HEK293 (cell line): ENCODE measurements around the gene CACNA1F.

Source experiments
- GLIS1 ChIP-seq: fragments of 450-650 bp; formaldehyde crosslinking; IDR thresholded peaks from 2 replicates; pipeline ENCODE4 v1.5.1; 2016; ENCODE audit warnings: missing biosample characterization, missing genetic modification characterization
- IKZF3 ChIP-seq: fragments of 450-650 bp; IDR thresholded peaks from 2 replicates; pipeline ENCODE4 v1.5.0; 2018; ENCODE audit warnings: missing biosample characterization, mild to moderate bottlenecking, missing genetic modification characterization, moderate library complexity
- KLF1 ChIP-seq: fragments of 450-650 bp; formaldehyde crosslinking; IDR thresholded peaks from 2 replicates; pipeline ENCODE4 v1.5.1; 2016; ENCODE audit warnings: missing biosample characterization, missing genetic modification characterization
- KLF10 ChIP-seq: fragments of 450-650 bp; IDR thresholded peaks from 2 replicates; pipeline ENCODE4 v1.5.1; 2018; ENCODE audit warnings: missing biosample characterization, mild to moderate bottlenecking, missing genetic modification characterization
- RBAK ChIP-seq: fragments of 450-650 bp; formaldehyde crosslinking; IDR thresholded peaks from 2 replicates; pipeline ENCODE4 v1.5.1; 2016; ENCODE audit warnings: missing biosample characterization, missing genetic modification characterization
- SP2 ChIP-seq: fragments of 450-650 bp; formaldehyde crosslinking; IDR thresholded peaks from 2 replicates; pipeline ENCODE4 v1.5.1; 2016; ENCODE audit warnings: missing biosample characterization, missing genetic modification characterization
- SP3 ChIP-seq: fragments of 450-650 bp; formaldehyde crosslinking; IDR thresholded peaks from 2 replicates; pipeline ENCODE4 v1.5.1; 2016; ENCODE audit warnings: missing biosample characterization, missing genetic modification characterization
- SP7 ChIP-seq: fragments of 450-650 bp; formaldehyde crosslinking; IDR thresholded peaks from 2 replicates; pipeline ENCODE4 v1.5.1; 2016; ENCODE audit warnings: missing biosample characterization, missing genetic modification characterization
- YY2 ChIP-seq: fragments of 450-650 bp; formaldehyde crosslinking; IDR thresholded peaks from 2 replicates; pipeline ENCODE4 v1.5.1; 2016; ENCODE audit warnings: missing biosample characterization, missing genetic modification characterization
- ZBTB20 ChIP-seq: fragments of 450-650 bp; formaldehyde crosslinking; IDR thresholded peaks from 2 replicates; pipeline ENCODE4 v1.5.1; 2016; ENCODE audit warnings: missing biosample characterization, missing genetic modification characterization
- ZEB2 ChIP-seq: fragments of 450-650 bp; formaldehyde crosslinking; IDR thresholded peaks from 2 replicates; pipeline ENCODE4 v1.5.1; 2016; ENCODE audit warnings: missing biosample characterization, missing genetic modification characterization
- ZFP37 ChIP-seq: fragments of 450-650 bp; formaldehyde crosslinking; IDR thresholded peaks from 2 replicates; pipeline ENCODE4 v1.5.1; 2016; ENCODE audit warnings: missing biosample characterization, missing genetic modification characterization
- ZNF121 ChIP-seq: fragments of 450-650 bp; formaldehyde crosslinking; IDR thresholded peaks from 2 replicates; pipeline ENCODE4 v1.5.1; 2016; ENCODE audit warnings: missing biosample characterization, missing genetic modification characterization
- ZNF132 ChIP-seq: fragments of 450-650 bp; formaldehyde crosslinking; IDR thresholded peaks from 2 replicates; pipeline ENCODE4 v1.5.1; 2017; ENCODE audit warnings: missing biosample characterization, missing genetic modification characterization, borderline replicate concordance
- ZNF169 ChIP-seq: fragments of 450-650 bp; formaldehyde crosslinking; IDR thresholded peaks from 2 replicates; pipeline ENCODE4 v1.5.1; 2016; ENCODE audit warnings: missing biosample characterization, missing genetic modification characterization
- ZNF2 ChIP-seq: fragments of 450-650 bp; formaldehyde crosslinking; IDR thresholded peaks from 2 replicates; pipeline ENCODE4 v1.5.1; 2016; ENCODE audit warnings: missing biosample characterization, missing genetic modification characterization
- ZNF214 ChIP-seq: fragments of 450-650 bp; formaldehyde crosslinking; IDR thresholded peaks from 2 replicates; pipeline ENCODE4 v1.5.1; 2017; ENCODE audit warnings: missing biosample characterization, mild to moderate bottlenecking, missing genetic modification characterization, borderline replicate concordance
- ZNF324 ChIP-seq: fragments of 450-650 bp; formaldehyde crosslinking; IDR thresholded peaks from 2 replicates; pipeline ENCODE4 v1.5.1; 2016; ENCODE audit warnings: missing biosample characterization, missing genetic modification characterization
- ZNF354C ChIP-seq: fragments of 450-650 bp; formaldehyde crosslinking; IDR thresholded peaks from 2 replicates; pipeline ENCODE4 v1.5.1; 2016; ENCODE audit warnings: missing biosample characterization, missing genetic modification characterization, low read depth, borderline replicate concordance
- ZNF366 ChIP-seq: fragments of 450-650 bp; formaldehyde crosslinking; conservative IDR thresholded peaks from 2 replicates; pipeline ENCODE4 v1.5.1; 2016; ENCODE audit warnings: missing biosample characterization, missing genetic modification characterization
- ZNF391 ChIP-seq: fragments of 450-650 bp; formaldehyde crosslinking; IDR thresholded peaks from 2 replicates; pipeline ENCODE4 v1.5.1; 2016; ENCODE audit warnings: low read depth, missing biosample characterization, missing genetic modification characterization, borderline replicate concordance
- ZNF416 ChIP-seq: fragments of 450-650 bp; formaldehyde crosslinking; IDR thresholded peaks from 2 replicates; pipeline ENCODE4 v1.5.1; 2016; ENCODE audit warnings: missing biosample characterization, missing genetic modification characterization
- ZNF423 ChIP-seq: fragments of 450-650 bp; formaldehyde crosslinking; IDR thresholded peaks from 2 replicates; pipeline ENCODE4 v1.5.1; 2016; ENCODE audit warnings: missing biosample characterization, missing genetic modification characterization
- ZNF426 ChIP-seq: fragments of 450-650 bp; formaldehyde crosslinking; IDR thresholded peaks from 2 replicates; pipeline ENCODE4 v1.5.1; 2017; ENCODE audit warnings: missing biosample characterization, missing genetic modification characterization, mild to moderate bottlenecking, inconsistent platforms, moderate library complexity
- ZNF473 ChIP-seq: fragments of 450-650 bp; formaldehyde crosslinking; IDR thresholded peaks from 2 replicates; pipeline ENCODE4 v1.5.1; 2017; ENCODE audit warnings: missing biosample characterization, missing genetic modification characterization
- ZNF585B ChIP-seq: fragments of 450-650 bp; formaldehyde crosslinking; IDR thresholded peaks from 2 replicates; pipeline ENCODE4 v1.5.1; 2016; ENCODE audit warnings: missing biosample characterization, missing genetic modification characterization
- ZNF629 ChIP-seq: fragments of 450-650 bp; formaldehyde crosslinking; IDR thresholded peaks from 2 replicates; pipeline ENCODE4 v1.5.1; 2017; ENCODE audit warnings: missing biosample characterization, missing genetic modification characterization
- ZNF777 ChIP-seq: fragments of 450-650 bp; formaldehyde crosslinking; IDR thresholded peaks from 2 replicates; pipeline ENCODE4 v1.5.1; 2017; ENCODE audit warnings: missing biosample characterization, missing genetic modification characterization, borderline replicate concordance
- ZNF785 ChIP-seq: fragments of 450-650 bp; formaldehyde crosslinking; IDR thresholded peaks from 2 replicates; pipeline ENCODE4 v1.5.1; 2016; ENCODE audit warnings: missing biosample characterization, missing genetic modification characterization
- ZNF792 ChIP-seq: fragments of 450-650 bp; formaldehyde crosslinking; IDR thresholded peaks from 2 replicates; pipeline ENCODE4 v1.5.1; 2016; ENCODE audit warnings: missing biosample characterization, missing genetic modification characterization
- TF ChIP-seq, protein P1 (sequence below): fragments of 450-650 bp; formaldehyde crosslinking; IDR thresholded peaks from 2 replicates; pipeline ENCODE4 v1.5.1; 2016; ENCODE audit warnings: missing biosample characterization, missing genetic modification characterization
- TF ChIP-seq, protein P2 (sequence below): fragments of 450-650 bp; formaldehyde crosslinking; IDR thresholded peaks from 2 replicates; pipeline ENCODE4 v1.5.1; 2016; ENCODE audit warnings: missing biosample characterization, missing genetic modification characterization
- TF ChIP-seq, protein P3 (sequence below): fragments of 450-650 bp; formaldehyde crosslinking; optimal IDR thresholded peaks from 2 replicates; pipeline ENCODE3; 2016; ENCODE audit warnings: missing biosample characterization, mild to moderate bottlenecking, missing genetic modification characterization
- TF ChIP-seq, protein P4 (sequence below): fragments of 450-650 bp; formaldehyde crosslinking; IDR thresholded peaks from 2 replicates; pipeline ENCODE4 v1.5.1; 2016; ENCODE audit warnings: missing biosample characterization, missing genetic modification characterization

Gene CACNA1F

DNA sequence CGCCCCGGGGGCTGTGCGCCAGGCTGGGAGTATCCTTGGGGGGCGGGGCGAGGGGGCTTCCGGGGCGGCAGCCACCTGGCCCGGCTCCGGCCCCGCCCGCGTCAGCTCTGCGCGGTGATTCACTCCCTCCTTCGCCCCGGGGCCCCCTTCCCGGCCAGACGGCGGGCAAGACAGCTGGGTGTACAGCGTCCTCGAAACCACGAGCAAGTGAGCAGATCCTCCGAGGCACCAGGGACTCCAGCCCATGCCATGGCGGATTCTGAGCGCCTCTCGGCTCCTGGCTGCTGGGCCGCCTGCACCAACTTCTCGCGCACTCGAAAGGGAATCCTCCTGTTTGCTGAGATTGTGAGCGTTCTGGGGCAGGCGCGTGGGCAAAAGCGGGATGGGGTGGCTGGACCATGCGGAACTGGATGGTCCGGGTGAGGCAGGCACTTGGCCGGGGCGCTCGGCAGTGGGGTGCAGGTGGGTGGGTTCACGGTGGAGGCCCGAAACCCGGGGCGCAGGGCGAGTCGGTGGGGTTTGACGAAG is 61.3 kb downstream of the CACNA1F start, which contains the start of gene PLP2 (continued):
- TF ChIP-seq ZBTB20 (peak; percentile 99), GLIS1 (tag by site-specific recombination) (no peak), SP2 (tag by site-specific recombination) (peak; percentile 58), ZNF777 (tag by site-specific recombination) (peak; percentile 73; the same call in 1 of the 2 replicates), ZEB2 (no peak; the same call in 1 of the 2 replicates), ZNF366 (tag by site-specific recombination) (peak; percentile 42), ZNF324 (tag by site-specific recombination) (0 out of 2 replicates have a peak, but pooled peaks have one; percentile 33), KLF10 (tag by site-specific recombination) (peak; percentile 28; the same call in 1 of the 2 replicates), SP3 (tag by site-specific recombination) (no peak; the same call in 1 of the 2 replicates), ZNF391 (peak; percentile 52; the same call in 1 of the 2 replicates), KLF1 (tag by site-specific recombination) (peak; percentile 11), ZNF629 (tag by site-specific recombination) (peak; percentile 24; the same call in 1 of the 2 replicates), ZFP37 (tag by site-specific recombination) (peak; percentile 54; the same call in 1 of the 2 replicates), YY2 (tag by site-specific recombination) (0 out of 2 replicates have a peak, but pooled peaks have one; percentile 48), ZNF585B (no peak), ZNF169 (tag by site-specific recombination) (no peak), ZNF214 (no peak), ZNF354C (tag by site-specific recombination) (no peak), ZNF132 (tag by site-specific recombination) (no peak), ZNF473 (tag by site-specific recombination) (no peak), ZNF416 (tag by site-specific recombination) (no peak), ZNF423 (tag by site-specific recombination) (peak; percentile 85), IKZF3 (tag by site-specific recombination) (0 out of 2 replicates have a peak, but pooled peaks have one; percentile 28), ZNF2 (peak; percentile 81), ZNF121 (no peak), SP7 (tag by site-specific recombination) (peak; percentile 61; the same call in 1 of the 2 replicates), ZNF426 (no peak), ZNF785 (tag by site-specific recombination) (no peak), RBAK (tag by site-specific recombination) (no peak), ZNF792 (tag by site-specific recombination) (no peak)
- TF ChIP-seq, protein P1, sequence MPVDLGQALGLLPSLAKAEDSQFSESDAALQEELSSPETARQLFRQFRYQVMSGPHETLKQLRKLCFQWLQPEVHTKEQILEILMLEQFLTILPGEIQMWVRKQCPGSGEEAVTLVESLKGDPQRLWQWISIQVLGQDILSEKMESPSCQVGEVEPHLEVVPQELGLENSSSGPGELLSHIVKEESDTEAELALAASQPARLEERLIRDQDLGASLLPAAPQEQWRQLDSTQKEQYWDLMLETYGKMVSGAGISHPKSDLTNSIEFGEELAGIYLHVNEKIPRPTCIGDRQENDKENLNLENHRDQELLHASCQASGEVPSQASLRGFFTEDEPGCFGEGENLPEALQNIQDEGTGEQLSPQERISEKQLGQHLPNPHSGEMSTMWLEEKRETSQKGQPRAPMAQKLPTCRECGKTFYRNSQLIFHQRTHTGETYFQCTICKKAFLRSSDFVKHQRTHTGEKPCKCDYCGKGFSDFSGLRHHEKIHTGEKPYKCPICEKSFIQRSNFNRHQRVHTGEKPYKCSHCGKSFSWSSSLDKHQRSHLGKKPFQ (tag by site-specific recombination): no peak
- TF ChIP-seq, protein P2, sequence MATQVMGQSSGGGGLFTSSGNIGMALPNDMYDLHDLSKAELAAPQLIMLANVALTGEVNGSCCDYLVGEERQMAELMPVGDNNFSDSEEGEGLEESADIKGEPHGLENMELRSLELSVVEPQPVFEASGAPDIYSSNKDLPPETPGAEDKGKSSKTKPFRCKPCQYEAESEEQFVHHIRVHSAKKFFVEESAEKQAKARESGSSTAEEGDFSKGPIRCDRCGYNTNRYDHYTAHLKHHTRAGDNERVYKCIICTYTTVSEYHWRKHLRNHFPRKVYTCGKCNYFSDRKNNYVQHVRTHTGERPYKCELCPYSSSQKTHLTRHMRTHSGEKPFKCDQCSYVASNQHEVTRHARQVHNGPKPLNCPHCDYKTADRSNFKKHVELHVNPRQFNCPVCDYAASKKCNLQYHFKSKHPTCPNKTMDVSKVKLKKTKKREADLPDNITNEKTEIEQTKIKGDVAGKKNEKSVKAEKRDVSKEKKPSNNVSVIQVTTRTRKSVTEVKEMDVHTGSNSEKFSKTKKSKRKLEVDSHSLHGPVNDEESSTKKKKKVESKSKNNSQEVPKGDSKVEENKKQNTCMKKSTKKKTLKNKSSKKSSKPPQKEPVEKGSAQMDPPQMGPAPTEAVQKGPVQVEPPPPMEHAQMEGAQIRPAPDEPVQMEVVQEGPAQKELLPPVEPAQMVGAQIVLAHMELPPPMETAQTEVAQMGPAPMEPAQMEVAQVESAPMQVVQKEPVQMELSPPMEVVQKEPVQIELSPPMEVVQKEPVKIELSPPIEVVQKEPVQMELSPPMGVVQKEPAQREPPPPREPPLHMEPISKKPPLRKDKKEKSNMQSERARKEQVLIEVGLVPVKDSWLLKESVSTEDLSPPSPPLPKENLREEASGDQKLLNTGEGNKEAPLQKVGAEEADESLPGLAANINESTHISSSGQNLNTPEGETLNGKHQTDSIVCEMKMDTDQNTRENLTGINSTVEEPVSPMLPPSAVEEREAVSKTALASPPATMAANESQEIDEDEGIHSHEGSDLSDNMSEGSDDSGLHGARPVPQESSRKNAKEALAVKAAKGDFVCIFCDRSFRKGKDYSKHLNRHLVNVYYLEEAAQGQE (tag by site-specific recombination): 0 out of 2 replicates have a peak, but pooled peaks have one; percentile 19
- TF ChIP-seq, protein P3, sequence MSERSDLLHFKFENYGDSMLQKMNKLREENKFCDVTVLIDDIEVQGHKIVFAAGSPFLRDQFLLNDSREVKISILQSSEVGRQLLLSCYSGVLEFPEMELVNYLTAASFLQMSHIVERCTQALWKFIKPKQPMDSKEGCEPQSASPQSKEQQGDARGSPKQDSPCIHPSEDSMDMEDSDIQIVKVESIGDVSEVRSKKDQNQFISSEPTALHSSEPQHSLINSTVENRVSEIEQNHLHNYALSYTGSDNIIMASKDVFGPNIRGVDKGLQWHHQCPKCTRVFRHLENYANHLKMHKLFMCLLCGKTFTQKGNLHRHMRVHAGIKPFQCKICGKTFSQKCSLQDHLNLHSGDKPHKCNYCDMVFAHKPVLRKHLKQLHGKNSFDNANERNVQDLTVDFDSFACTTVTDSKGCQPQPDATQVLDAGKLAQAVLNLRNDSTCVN (tag by site-specific recombination): peak; percentile 61
- TF ChIP-seq, protein P4, sequence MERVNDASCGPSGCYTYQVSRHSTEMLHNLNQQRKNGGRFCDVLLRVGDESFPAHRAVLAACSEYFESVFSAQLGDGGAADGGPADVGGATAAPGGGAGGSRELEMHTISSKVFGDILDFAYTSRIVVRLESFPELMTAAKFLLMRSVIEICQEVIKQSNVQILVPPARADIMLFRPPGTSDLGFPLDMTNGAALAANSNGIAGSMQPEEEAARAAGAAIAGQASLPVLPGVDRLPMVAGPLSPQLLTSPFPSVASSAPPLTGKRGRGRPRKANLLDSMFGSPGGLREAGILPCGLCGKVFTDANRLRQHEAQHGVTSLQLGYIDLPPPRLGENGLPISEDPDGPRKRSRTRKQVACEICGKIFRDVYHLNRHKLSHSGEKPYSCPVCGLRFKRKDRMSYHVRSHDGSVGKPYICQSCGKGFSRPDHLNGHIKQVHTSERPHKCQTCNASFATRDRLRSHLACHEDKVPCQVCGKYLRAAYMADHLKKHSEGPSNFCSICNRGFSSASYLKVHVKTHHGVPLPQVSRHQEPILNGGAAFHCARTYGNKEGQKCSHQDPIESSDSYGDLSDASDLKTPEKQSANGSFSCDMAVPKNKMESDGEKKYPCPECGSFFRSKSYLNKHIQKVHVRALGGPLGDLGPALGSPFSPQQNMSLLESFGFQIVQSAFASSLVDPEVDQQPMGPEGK (tag by site-specific recombination): no peak
